Endothelial cell of umbilical vein (primary cell): ENCODE data around the gene PSMD13. TPM values are rescaled to one million over a fixed set of nuclear protein-coding genes. Genes with fewer than 3 reads are reported as not detected.
"Not testable (repeated sequence)": the region's sequence is repeated elsewhere in the genome, so short reads cannot be mapped to it uniquely, and the experiment has no call there.

Experiments
- Bru-seq: library from RNA; stranded (reverse); fragments of 400-500 nt; gene quantifications from one replicate; lab custom pipeline; 2021; lab: Mats Ljungman, UMichigan
- BruChase-seq, 2 experiments: library from RNA; stranded (reverse); fragments of 400-500 nt; gene quantifications; one replicate each; lab custom pipeline; 2021; lab: Mats Ljungman, UMichigan
- BruUV-seq: library from RNA; stranded (reverse); fragments of 400-500 nt; replicated peaks from 2 replicates; lab custom pipeline; 2021; lab: Mats Ljungman, UMichigan
- CTCF ChIA-PET: fragments of 300-600, 350-600 bp; sonication (Branson Sonifier 250); formaldehyde crosslinking; loops from one replicate; lab custom pipeline; 2021; ENCODE audit warnings: antibody characterized with exemption, inconsistent platforms; lab: Charles Lee
- POLR2A ChIA-PET: fragments of 300-600, 350-600 bp; sonication (Branson Sonifier 250); formaldehyde crosslinking; loops from one replicate; lab custom pipeline; 2021; ENCODE audit warnings: antibody characterized with exemption, inconsistent platforms; lab: Charles Lee
- DNase-seq: peaks from one replicate; pipeline ENCODE4 v3.0.0-alpha.2; 2011; ENCODE audit warnings: low read depth, low spot score
- FAIRE-seq: peaks from 2 replicates; lab custom pipeline; 2011; peaks lifted over from hg19 to GRCh38; lab: Jason Lieb, UNC
- H2AFZ ChIP-seq: 2 replicates; pipeline ENCODE4 v1.6.0; 2012; ENCODE audit warnings: low read depth, low read length, control low read depth, inconsistent platforms
- H3K27ac ChIP-seq: 2 replicates; pipeline ENCODE4 v1.5.1; 2011; ENCODE audit warnings: low read depth, mild to moderate bottlenecking, control low read depth, low read length, moderate library complexity; ENCODE audit not compliant: insufficient read depth
- H3K27me3 ChIP-seq, 2 experiments: 2 replicates each; pipeline versions ENCODE4 v1.6.0 to v1.6.1; 2011; ENCODE audit warnings: low read length in 2 of 2, mixed read lengths in 1 of 2; ENCODE audit not compliant: control insufficient read depth in 2 of 2, insufficient read depth in 2 of 2
- H3K36me3 ChIP-seq, 2 experiments: 2 replicates in 1 of 2; 3 replicates in 1 of 2; pipeline ENCODE4 v1.5.1; 2011; ENCODE audit warnings: low read length in 2 of 2, mild to moderate bottlenecking in 1 of 2, moderate library complexity in 1 of 2; ENCODE audit not compliant: control insufficient read depth in 2 of 2, insufficient read depth in 2 of 2; ENCODE audit errors: extremely low read depth in 1 of 2
- H3K4me1 ChIP-seq: 3 replicates; pipeline ENCODE4 v1.5.1; 2011; ENCODE audit warnings: mild to moderate bottlenecking, low read length; ENCODE audit not compliant: control insufficient read depth, insufficient read depth; ENCODE audit errors: extremely low read depth
- H3K4me2 ChIP-seq: 2 replicates; pipeline ENCODE4 v1.6.1; 2011; ENCODE audit warnings: low read length, control low read depth, mixed read lengths; ENCODE audit not compliant: insufficient read depth
- H3K4me3 ChIP-seq, 3 experiments: fragments of 200-600 bp in 1 of 3; sonication (generic), shearing (Covaris generic) in 1 of 3; replicated peaks in 1 of 3; 2 replicates each; pipeline ENCODE4 v1.5.1; 2011 to 2016; ENCODE audit warnings: control low read depth in 3 of 3, low read length in 3 of 3, mild to moderate bottlenecking in 2 of 3, inconsistent platforms in 1 of 3, low read depth in 1 of 3, moderate library complexity in 1 of 3; ENCODE audit not compliant: insufficient read depth in 1 of 3
- H3K79me2 ChIP-seq: 2 replicates; pipeline ENCODE4 v1.6.0; 2012; ENCODE audit warnings: low read length, inconsistent platforms; ENCODE audit not compliant: control insufficient read depth, insufficient read depth
- H3K9ac ChIP-seq: replicated peaks from 2 replicates; pipeline ENCODE3; 2011; ENCODE audit warnings: low read length, control low read depth; ENCODE audit not compliant: insufficient read depth; ENCODE audit errors: extremely low read depth
- H3K9me1 ChIP-seq: replicated peaks from 3 replicates; pipeline ENCODE4 v1.6.0; 2011; ENCODE audit warnings: mild to moderate bottlenecking, low read length; ENCODE audit not compliant: control insufficient read depth, insufficient read depth; ENCODE audit errors: extremely low read depth
- H3K9me3 ChIP-seq: replicated peaks from 2 replicates; pipeline ENCODE4 v1.5.1; 2012; ENCODE audit warnings: low read length, inconsistent platforms; ENCODE audit not compliant: control insufficient read depth, insufficient read depth
- H4K20me1 ChIP-seq: replicated peaks from 2 replicates; pipeline ENCODE3; 2011; ENCODE audit warnings: mild to moderate bottlenecking, low read length; ENCODE audit not compliant: control insufficient read depth, insufficient read depth; ENCODE audit errors: extremely low read depth
- EZH2 ChIP-seq: IDR thresholded peaks from 2 replicates; pipeline ENCODE4 v1.6.1; 2012; ENCODE audit warnings: borderline replicate concordance, low read depth, mild to moderate bottlenecking, moderate library complexity, low read length, inconsistent platforms; ENCODE audit not compliant: severe bottlenecking
- FOS ChIP-seq: IDR thresholded peaks from 2 replicates; pipeline ENCODE4 v1.6.1; 2011; ENCODE audit warnings: mild to moderate bottlenecking, low read length, moderate library complexity, borderline replicate concordance; ENCODE audit not compliant: insufficient read depth
- GATA2 ChIP-seq: IDR thresholded peaks from 2 replicates; pipeline ENCODE4 v1.7.0; 2011; ENCODE audit warnings: low read depth, mild to moderate bottlenecking, moderate library complexity, mixed read lengths, low read length; ENCODE audit not compliant: insufficient read length, insufficient read depth
- JUN ChIP-seq: IDR thresholded peaks from 2 replicates; pipeline ENCODE4 v1.6.1; 2011; ENCODE audit warnings: borderline replicate concordance, low read depth; ENCODE audit not compliant: insufficient read length, insufficient read depth
- MYC ChIP-seq: IDR thresholded peaks from one replicate; pipeline ENCODE4 v1.6.1; 2011; ENCODE audit warnings: mild to moderate bottlenecking, low read depth, low read length
- POLR2A ChIP-seq: IDR thresholded peaks from 2 replicates; pipeline ENCODE4 v1.6.1; 2012; ENCODE audit warnings: low read depth, mild to moderate bottlenecking, control low read depth, low read length
- POLR2AphosphoS5 ChIP-seq: IDR thresholded peaks from 2 replicates; pipeline ENCODE4 v1.6.1; 2012; ENCODE audit warnings: low read depth, mild to moderate bottlenecking, control low read depth, low read length, moderate library complexity; ENCODE audit not compliant: insufficient read depth
- dilution Hi-C: fragments of 300-500 bp; cut with MboI; formaldehyde crosslinking; loops from one replicate; pipeline ENCODE4 v1.15.0; 2019; ENCODE audit warnings: low sequenced_read_pairs; ENCODE audit not compliant: extremely low pct_ligation_motif_present
- intact Hi-C: fragments of 100-400 bp; cut with micrococcal nuclease; formaldehyde crosslinking; loops from one replicate; pipeline ENCODE4 v1.10.0; 2022
- long read RNA-seq: library from polyadenylated mRNA; stranded (forward); transcript quantifications from one replicate; pipeline ENCODE4 v2.0.0, GENCODE V29; 2021
- polyA minus RNA-seq, 3 experiments: library from RNA; depleted of rRNA, polyadenylated mRNA; stranded (reverse); fragments of >200 nt; gene quantifications; 1 replicate in 1 of 3; 2 replicates in 2 of 3; pipeline ENCODE4 v1.2.3, GENCODE V29; 2011
- polyA plus RNA-seq, 4 experiments: library from polyadenylated mRNA; depleted of rRNA in 3 of 4; stranded (reverse) in 3 of 4; unstranded in 1 of 4; fragments of >200 nt; gene quantifications; 2 replicates each; pipeline versions ENCODE4 v1.2.1 to v1.2.3, GENCODE V29; 2011 to 2012; ENCODE audit warnings: missing spikeins in 1 of 4
- total RNA-seq: library from RNA; stranded (reverse); gene quantifications from 2 replicates; pipeline ENCODE4 v1.2.3, GENCODE V29; 2021
- TF ChIP-seq, protein P1 (sequence below): IDR thresholded peaks from 2 replicates; pipeline ENCODE4 v1.6.1; 2011; ENCODE audit not compliant: insufficient read depth, insufficient read length
- TF ChIP-seq, protein P2 (sequence below), 2 donors: IDR thresholded peaks; 1 replicate in 1 of 2; 2 replicates in 1 of 2; pipeline ENCODE4 v1.5.1; 2011; ENCODE audit warnings: low read length in 2 of 2, mild to moderate bottlenecking in 2 of 2, moderate library complexity in 2 of 2, control low read depth in 1 of 2, inconsistent platforms in 1 of 2, low read depth in 1 of 2; ENCODE audit not compliant: insufficient read depth in 1 of 2; ENCODE audit errors: extremely low read depth in 1 of 2

The PSMD13 gene
- total RNA-seq (168 and 179 TPM in 2 replicates), polyA plus RNA-seq (175 and 214 TPM in 2 replicates), polyA minus RNA-seq (91.9 and 105 TPM in 2 replicates), Bru-seq, nascent RNA (percentile 92 among the genes with signal in this experiment), BruChase-seq, experiment 1, labeled RNA remaining after a 6-hour chase (percentile 93 among the genes with signal in this experiment), BruChase-seq, experiment 2, labeled RNA remaining after a 2-hour chase (percentile 98 among the genes with signal in this experiment)
- polyA plus RNA-seq (2011; cell fraction: cytosol; rRNA removed) = 214 and 243 TPM in 2 replicates
- 168 and 195 TPM in 2 replicates for polyA plus RNA-seq (2011; cell fraction: nucleus; rRNA removed)
- polyA plus RNA-seq (2012) = 201 and 241 TPM in 2 replicates
- polyA minus RNA-seq (2011; cell fraction: cytosol; rRNA and poly(A)+ RNA removed) = 26.8 TPM
- polyA minus RNA-seq (2011; cell fraction: nucleus; rRNA and poly(A)+ RNA removed) = 45.1 and 47.1 TPM in 2 replicates
- long read RNA-seq, transcript PSMD13-207 (1 exons, 2,200 nt) = minor isoform, 15 of 553 reads
- long read RNA-seq, transcript PSMD13-202 (12 exons, 1,489 nt) = minor isoform, 13 of 553 reads
- long read RNA-seq, transcript PSMD13-212 (13 exons, 1,991 nt) = major isoform, 465 of 553 reads
- long read RNA-seq, partial matches to known transcripts = 7 of 553 reads
- long read RNA-seq, other reads (novel, unspliced or antisense) = 47 of 553 reads

DNA sequence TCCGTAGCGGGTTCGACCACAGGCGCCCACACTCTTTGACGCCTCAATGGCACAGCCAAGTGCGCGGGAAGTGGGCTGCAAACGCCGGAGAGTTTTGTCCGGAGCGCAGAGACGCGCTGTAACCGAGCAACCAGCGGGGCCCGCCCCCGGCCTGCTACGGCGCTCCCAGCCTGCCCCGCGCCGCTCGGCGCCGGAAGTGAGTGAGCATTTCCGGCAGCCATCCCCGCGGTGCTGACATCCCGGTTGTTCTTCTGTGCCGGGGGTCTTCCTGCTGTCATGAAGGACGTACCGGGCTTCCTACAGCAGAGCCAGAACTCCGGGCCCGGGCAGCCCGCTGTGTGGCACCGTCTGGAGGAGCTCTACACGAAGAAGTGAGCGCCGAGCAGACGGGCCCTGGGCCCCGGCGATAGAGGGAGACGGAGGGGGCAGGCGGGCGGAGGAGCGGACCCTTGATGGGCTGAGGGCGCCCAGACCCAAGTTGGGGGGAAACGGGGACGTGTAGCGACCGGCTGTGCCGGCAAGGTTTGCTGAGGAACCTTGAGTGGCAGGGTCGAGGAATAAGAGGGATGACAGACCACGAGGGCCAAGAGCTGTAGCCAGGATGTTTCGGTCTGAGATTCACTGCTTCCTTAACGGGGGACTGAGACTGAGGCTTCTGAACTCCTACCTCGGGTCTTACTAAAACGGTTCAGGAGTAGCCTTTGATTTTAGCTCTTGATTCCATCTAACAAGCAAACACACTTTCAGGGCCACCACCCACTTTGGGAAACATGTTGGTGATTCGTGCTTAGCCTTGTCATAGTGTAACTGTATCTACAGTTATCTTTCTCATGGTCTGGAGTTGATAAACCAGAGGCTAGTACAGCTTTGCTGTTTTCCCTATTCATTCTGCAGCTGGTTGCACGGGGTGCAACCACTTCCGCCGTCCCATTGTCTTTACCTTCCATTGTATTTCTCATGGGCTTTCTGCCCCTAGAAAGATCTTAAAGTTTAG lies at the start of gene PSMD13:
TSS of gene PSMD13 (plus strand) at position 203 of the 994 bp plus-strand sequence. CDS start at position 277, 74 bp downstream.
- dilution Hi-C loops (no loop called here), intact Hi-C loops (loop anchor here (1.0 to 5.0 kb wide), 4 partner anchors 30 to 270 kb away; partner anchors contain the start of genes BET1L, IFITM2, RIC8A and RNH1)
- H3K9me3 ChIP-seq = no peaks in the 10 kb centered on the region
- POLR2A ChIA-PET = interaction anchor here (1.0 kb wide), 1 partner anchor 30 kb away, joined by 4 read pairs; the partner anchor contains the start of genes BET1L and RIC8A
- peak; percentile 21 for TF ChIP-seq FOS
- TF ChIP-seq, protein P1, sequence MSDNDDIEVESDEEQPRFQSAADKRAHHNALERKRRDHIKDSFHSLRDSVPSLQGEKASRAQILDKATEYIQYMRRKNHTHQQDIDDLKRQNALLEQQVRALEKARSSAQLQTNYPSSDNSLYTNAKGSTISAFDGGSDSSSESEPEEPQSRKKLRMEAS = no peak
- no peak for TF ChIP-seq EZH2
- TF ChIP-seq, protein P2, sequence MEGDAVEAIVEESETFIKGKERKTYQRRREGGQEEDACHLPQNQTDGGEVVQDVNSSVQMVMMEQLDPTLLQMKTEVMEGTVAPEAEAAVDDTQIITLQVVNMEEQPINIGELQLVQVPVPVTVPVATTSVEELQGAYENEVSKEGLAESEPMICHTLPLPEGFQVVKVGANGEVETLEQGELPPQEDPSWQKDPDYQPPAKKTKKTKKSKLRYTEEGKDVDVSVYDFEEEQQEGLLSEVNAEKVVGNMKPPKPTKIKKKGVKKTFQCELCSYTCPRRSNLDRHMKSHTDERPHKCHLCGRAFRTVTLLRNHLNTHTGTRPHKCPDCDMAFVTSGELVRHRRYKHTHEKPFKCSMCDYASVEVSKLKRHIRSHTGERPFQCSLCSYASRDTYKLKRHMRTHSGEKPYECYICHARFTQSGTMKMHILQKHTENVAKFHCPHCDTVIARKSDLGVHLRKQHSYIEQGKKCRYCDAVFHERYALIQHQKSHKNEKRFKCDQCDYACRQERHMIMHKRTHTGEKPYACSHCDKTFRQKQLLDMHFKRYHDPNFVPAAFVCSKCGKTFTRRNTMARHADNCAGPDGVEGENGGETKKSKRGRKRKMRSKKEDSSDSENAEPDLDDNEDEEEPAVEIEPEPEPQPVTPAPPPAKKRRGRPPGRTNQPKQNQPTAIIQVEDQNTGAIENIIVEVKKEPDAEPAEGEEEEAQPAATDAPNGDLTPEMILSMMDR (IDR thresholded peaks at IDR 0.05; ENCODE audit: extremely low read depth in 1 of 2, insufficient read depth in 1 of 2, low read depth in 1 of 2, low read length in 2 of 2) = no peak
- TF ChIP-seq JUN = no peak
- TF ChIP-seq MYC = no peak
- TF ChIP-seq POLR2A = peak; percentile 83
- no peak for TF ChIP-seq GATA2
- peak; percentile 82 for TF ChIP-seq POLR2AphosphoS5
- BruUV-seq = TSS peak; percentile 42
- peak; percentile 85 for DNase-seq
- no peaks in the 10 kb centered on the region for H3K9me1 ChIP-seq
- H3K36me3 ChIP-seq = peaks cover 2 to 6% of the 10 kb centered on the region in 2 experiments
- peak within 1 kb of the TSS; percentile 88 for H2AFZ ChIP-seq
- H3K27me3 ChIP-seq = no peaks in the 10 kb centered on the region
- CTCF ChIA-PET = interaction anchor here (1.1 to 5.8 kb wide), 4 partner anchors 14 to 68 kb away, joined by 3 to 33 read pairs (median 4); partner anchors contain the start of genes BET1L and RIC8A
- H3K4me1 ChIP-seq = peaks cover 16% of the 10 kb centered on the region
- peak within 1 kb of the TSS; percentile 90 for H3K4me2 ChIP-seq
- no peaks in the 10 kb centered on the region for H4K20me1 ChIP-seq
- peak within 1 kb of the TSS; percentile 81 to 100 (median 99) for H3K4me3 ChIP-seq
- H3K9ac ChIP-seq = peak within 1 kb of the TSS; percentile 99
- peak; percentile 77 for FAIRE-seq
- H3K27ac ChIP-seq = peak within 1 kb of the TSS; percentile 92
- H3K79me2 ChIP-seq = peaks cover 47% of the 10 kb centered on the region

DNA sequence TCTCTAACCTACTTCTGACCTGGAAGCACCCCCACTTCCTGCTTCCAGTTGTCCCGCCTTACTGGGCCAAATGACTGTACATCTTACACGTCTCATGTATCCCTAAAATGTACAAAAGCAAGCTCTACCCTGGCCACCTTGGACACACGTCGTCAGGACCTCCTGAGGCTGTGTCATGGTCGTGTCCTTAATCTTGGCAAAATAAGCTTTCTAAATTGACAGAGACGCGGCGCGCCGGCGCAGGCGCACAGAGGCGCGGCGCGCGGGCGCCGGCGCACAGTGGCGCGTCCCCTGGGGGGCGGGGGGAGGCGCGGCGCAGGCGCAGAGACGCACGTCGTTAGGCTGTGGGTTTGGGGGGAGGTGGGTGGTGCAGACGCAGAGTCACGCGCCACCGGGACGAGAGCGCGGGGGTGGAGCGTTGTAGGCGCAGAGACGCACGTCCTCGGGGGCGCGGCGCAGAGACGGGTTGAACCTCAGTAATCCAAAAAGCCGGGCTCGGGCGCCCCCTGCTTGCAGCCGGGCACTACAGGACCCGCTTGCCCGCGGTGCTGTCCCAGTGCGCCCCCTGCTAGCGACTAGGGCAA lies 47.5 kb upstream of the PSMD13 start:
- DNase-seq, intact Hi-C loops, FAIRE-seq, H3K79me2 ChIP-seq, H3K4me3 ChIP-seq, CTCF ChIA-PET, H3K27me3 ChIP-seq, H3K27ac ChIP-seq, BruUV-seq, H3K9me1 ChIP-seq, H3K9me3 ChIP-seq, H3K9ac ChIP-seq, H4K20me1 ChIP-seq, H3K4me1 ChIP-seq, dilution Hi-C loops, H2AFZ ChIP-seq, H3K4me2 ChIP-seq, H3K36me3 ChIP-seq, POLR2A ChIA-PET: not testable (repeated sequence)
